ENCODE measurements around the gene CRYAA.
"Not testable (repeated sequence)": the region's sequence is repeated elsewhere in the genome, so short reads cannot be mapped to it uniquely, and the experiment has no call there.

Gene CRYAA, protein sequence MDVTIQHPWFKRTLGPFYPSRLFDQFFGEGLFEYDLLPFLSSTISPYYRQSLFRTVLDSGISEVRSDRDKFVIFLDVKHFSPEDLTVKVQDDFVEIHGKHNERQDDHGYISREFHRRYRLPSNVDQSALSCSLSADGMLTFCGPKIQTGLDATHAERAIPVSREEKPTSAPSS

DNA sequence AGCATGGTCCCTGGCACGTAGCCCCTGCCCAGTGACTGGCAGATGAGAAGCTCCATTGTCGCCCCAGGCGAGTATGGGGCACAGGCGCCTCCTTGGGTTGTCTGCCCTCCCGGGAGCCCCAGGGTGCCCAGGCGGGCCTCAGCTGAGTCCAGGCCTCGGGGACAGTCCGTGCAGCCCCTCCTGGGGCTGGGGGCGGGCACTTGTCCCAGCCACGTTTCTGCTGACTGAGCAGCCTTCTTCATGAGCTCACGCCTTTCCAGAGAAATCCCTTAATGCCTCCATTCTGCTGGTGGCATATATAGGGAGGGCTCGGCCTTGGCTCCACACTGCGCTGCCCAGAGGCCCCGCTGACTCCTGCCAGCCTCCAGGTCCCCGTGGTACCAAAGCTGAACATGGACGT, at the start of gene CRYAA:
TSS of gene CRYAA (plus strand) at position 301 of the 400 bp plus-strand sequence. CDS start at position 393, 92 bp downstream.
- DNase-seq (ENCODE audit: extremely low read depth, low read depth) = not testable (repeated sequence)

DNA sequence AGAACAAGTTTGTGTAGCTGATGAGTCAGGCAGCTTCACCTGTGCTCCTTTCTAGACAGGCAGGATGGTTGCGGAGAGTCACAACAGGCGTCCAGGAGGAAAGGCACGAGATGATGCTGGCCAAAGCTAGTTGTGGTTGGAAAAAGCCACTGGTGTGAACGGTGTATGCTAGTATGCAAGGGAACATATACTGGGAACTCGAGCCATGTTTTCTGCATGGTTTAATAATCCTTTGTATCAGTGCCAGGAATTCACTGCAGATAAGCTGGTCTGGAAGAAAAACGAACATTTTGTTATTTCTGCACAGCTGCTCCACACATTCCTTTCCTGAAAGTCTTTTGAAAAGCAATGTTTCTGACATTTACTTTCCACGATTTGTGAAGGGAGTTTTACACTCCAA, 38.7 kb upstream of the CRYAA start:
- DNase-seq (ENCODE audit: extremely low read depth, low read depth) = not testable (repeated sequence)

DNA sequence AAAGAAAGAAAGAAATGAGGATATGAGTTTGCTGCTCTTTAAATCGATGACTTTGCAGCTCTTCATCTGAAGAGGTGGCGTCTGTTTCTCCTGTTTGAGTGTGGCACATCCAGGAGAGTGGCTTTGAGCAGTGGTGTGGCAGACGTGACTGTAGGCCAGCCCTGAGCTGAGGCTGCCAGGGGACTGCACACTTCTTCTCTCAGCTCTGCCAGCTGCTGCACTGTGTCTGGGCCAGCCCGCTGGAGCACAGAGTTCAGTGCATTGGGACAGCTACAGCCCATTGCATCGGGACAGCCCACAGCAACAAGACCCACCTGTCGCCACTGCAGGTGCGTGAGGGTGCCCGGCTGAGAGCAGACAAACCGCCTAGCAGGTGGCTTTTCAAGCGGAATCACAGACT, 34.3 kb upstream of the CRYAA start:
- not testable (repeated sequence) for DNase-seq (ENCODE audit: extremely low read depth, low read depth)

DNA sequence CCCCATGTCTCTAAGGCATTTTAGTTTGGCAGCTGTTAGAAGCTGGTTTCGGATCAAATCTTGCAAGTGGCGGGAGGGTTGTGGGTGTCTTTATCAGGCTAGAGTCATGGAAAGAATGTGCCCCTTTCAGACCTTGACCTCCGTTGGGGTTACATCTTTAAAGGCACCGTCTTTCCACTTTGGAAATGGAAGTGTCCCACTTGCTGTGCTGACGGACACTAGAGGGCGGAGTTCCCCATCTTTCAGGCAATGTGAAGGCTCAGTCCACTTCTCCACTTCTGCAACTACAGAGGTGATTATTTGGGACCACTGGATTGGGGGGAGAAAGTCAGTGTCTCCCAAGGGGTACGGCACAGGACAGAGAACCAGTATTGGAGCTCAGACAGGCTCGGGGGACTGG, 29.9 kb upstream of the CRYAA start:
- not testable (repeated sequence) for DNase-seq (ENCODE audit: extremely low read depth, low read depth)

DNA sequence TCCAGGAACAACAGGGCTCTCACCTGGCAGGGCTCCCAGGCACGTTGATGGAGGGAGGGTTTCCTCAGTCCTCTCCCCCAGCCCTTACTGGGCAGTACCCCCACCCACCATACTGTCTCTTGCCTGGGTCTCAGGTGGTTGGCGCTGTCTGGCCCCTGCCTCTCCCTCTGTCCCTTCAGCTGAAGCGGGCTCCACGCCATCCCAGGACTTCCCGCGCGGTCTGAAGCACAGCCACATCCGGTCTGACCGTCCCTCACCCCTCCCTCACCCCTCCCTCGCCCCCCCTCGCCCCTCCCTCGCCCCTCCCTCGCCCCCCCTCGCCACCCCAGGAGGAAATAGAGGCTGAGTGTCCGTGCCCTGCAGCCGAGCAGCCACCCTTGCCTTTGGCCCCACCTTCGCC, 27.4 kb upstream of the CRYAA start:
- not testable (repeated sequence) for DNase-seq (ENCODE audit: extremely low read depth, low read depth)

DNA sequence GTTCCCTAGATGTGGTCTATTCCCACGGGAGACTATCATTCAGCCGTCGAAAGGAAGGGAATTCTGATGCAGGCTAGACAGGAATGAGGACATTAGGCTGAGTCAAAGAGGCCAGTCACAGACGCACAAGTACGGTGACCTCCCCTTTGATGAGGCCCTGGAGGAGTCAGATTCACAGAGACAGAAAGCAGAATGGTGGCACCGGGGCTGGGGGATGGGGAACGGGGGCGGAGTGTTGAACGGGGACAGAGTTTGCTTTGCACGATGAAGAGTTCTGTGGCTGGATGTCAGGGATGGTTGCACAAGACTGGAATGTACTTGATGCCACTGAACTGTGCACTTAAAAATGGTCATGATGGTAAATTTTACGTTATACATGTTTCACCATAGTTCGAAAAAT, 22.2 kb upstream of the CRYAA start:
- not testable (repeated sequence) for DNase-seq (ENCODE audit: extremely low read depth, low read depth)

DNA sequence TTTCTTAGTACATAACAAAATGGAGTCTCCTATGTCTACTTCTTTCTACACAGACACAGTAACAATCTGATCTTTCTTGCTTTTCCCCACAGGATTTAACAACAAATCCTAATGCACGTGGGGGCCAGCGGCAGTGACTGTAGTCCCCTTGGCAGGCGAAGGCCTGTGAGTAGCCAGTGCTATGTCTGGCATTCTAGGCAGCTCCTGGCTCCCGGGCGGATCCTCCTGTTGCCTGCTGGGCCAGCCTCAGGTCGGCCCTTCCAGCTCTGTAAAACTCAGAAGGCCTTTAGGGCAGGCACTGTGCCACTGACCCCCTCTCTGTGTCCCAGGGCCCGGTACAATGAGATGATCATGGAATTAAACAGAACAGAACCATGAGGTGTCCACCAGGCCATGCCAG, 20.8 kb upstream of the CRYAA start:
- not testable (repeated sequence) for DNase-seq (ENCODE audit: extremely low read depth, low read depth)

DNA sequence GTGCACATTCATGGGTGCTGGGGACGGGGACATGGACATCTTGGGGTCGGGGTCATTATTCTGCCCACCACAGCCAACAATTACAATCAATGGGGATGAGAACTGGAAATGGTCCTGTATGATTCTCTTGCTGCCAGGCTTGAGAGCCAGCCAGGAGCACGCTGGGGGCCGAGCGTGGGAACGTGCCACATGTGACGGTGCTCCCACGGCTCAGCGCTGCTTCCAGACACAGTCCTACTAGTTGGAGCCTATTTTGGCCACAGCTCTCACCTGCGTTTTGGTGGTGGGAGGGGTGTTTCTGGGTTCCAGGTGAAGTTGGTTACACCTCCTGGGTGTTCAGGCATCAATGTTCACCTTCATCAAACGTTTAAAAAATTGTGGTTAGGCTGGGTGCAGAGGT, 19.5 kb upstream of the CRYAA start:
- not testable (repeated sequence) for DNase-seq (ENCODE audit: extremely low read depth, low read depth)

DNA sequence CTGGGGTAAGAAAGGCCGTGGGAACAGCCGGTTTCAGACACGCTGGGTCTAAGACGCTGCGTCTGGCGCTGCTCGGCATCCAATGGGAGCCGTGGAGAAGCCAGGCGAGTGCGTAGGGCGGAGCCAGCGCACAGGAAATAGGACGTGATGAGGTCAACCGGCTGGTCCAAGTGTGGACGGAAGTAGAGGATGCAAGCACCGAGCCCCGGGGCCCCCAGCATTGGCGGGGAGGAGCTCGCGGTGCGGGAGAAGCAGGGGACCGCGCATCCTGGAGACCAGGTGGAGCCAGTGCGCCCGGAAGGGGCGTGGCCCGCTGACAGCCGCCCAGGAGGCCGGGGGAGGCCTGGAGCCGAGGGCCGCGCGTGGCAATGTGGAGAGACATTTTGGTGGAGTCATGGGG, 15.2 kb upstream of the CRYAA start:
- not testable (repeated sequence) for DNase-seq (ENCODE audit: extremely low read depth, low read depth)

DNA sequence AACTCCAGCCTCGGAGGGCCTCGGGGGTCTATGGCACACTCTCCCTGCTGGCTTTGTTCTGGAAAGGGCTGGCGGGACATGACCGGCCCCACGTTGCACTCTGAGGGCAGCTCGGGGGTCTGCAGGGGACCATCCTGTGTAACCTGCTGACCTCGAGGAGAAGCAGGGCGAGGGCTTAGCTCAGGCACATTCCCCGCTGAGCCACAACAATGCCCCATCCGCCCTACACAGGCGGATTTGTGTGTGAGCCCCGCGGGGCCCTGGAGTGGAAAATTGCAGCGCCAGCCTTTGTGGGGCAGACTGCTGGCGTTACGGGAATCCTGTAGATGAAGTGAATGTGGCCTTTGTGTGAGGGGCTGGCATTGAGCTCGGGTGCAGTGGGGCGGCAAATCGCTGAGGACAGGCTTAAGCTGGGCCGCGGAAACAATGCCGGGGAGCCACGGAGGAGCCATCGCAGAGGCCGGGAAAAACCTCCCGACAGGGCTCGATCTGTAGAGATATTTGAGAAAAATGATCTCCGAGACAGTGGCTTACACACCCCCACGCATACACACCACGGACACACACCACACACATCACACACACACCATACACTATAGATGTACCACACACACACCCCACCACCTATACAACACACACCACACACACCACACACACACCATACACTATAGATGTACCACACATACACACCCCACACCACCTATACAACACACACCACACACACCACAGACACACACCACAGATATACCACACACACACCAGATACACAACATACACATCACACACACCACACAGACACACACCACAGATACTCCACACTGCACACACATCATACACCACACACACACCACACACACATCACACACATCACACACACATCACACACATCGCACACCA, 9.3 kb upstream of the CRYAA start:
- not testable (repeated sequence) for DNase-seq (ENCODE audit: extremely low read depth, low read depth)

DNA sequence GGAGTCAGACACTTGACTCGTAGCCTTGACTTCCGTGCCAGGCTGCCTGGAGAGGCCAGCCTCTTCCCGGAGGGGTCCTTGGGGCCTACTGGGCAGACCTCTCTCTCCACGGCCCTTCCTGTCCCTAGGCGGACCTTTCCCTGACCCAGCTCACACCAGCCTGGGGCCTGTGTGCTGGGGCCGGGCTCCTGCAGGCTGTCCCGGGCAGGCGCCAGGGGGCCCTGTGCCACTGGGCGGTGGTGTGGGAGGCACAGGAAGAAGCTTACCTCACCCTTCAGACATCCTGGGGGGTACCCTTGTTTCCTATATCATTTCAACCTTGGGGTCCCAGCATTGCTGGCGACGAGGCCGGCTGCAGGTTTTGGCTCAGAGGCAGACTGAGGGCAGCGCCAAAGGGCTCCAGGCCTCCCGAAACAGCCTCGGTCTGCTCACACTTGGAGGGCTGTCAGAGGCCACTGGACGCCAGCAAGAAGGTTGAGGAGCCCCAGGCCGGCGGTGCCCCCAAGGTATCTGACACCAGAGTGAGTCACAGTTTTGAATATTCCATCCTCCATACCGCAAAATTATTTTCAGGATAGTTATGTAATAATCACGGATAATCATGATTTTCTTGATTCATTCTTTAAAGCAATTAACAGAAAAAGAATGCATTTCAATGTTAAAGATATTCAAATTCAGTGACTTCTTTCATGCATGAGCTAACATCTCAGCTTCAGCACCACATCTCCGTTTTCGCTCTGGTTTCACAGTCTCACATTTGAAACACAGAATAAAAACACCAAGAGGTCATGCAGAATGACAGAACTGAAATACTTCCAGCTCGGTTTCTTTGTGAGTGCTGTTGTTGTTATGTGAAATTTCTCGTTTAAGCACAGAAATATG, 6.7 kb upstream of the CRYAA start:
- not testable (repeated sequence) for DNase-seq (ENCODE audit: extremely low read depth, low read depth)

DNA sequence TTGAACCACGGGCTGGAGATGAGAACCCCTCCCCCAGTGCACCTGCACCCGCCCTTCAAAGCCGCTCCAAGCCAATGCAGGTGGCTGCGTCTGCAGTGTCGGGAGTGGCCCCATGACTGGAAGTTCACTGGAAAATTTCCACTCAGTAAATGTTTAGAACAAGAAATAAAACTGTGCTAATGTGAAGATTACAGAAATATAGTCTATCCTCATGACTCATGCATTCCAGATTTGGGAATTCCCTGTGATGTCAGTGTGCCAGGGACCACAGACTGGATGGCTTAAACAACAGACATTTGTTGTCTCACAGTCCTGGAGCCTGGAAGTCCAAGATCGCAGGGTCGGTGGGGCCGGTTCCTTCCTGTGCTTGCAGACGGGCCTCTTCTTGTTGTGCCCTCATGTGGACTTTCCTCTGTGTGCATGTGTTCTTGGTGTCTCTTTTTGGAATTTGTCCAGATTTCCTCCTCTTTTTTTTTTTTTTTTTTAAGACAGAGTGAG, 6.1 kb upstream of the CRYAA start:
- DNase-seq (ENCODE audit: extremely low read depth, low read depth) = not testable (repeated sequence)

DNA sequence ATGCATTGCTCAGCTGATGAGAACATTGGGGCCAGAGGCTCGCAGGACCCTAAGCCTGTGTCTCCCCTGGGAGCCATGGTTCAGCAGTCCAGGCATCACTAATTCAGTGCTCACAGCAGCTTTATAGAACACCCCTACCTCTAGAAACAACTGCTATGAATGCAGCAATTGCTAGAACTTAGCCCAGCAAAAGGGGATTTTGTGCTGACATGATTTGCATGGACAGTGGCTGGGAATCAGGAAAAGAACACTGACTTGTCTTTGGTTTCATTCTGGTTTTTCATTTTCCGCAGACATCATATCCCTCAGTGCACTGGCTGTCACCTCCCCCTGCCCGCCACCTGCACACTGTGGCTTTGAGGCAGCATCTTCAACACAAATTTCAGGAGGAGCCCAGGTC, 4.0 kb upstream of the CRYAA start:
- DNase-seq (ENCODE audit: extremely low read depth, low read depth) = not testable (repeated sequence)

DNA sequence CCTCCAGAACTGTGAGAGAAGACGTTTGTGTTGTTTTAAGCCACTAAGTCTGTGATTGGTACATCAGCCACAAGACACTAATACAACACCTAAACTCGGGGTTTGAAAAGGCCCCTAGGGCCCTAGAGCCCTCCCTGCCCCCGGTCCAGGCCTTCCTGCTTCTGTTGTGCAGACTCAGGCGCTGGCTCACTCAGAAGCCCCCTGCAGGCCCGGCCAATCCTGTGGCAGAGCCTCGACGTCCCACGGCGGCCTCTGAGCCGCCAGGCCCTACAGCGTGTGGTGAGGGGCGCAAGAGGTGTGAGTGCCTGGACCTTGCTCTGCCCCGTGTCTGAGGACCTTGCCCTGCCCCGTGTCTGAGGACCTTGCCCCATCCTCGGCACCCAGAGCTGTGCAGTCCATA, 3.1 kb upstream of the CRYAA start:
- not testable (repeated sequence) for DNase-seq (ENCODE audit: extremely low read depth, low read depth)

DNA sequence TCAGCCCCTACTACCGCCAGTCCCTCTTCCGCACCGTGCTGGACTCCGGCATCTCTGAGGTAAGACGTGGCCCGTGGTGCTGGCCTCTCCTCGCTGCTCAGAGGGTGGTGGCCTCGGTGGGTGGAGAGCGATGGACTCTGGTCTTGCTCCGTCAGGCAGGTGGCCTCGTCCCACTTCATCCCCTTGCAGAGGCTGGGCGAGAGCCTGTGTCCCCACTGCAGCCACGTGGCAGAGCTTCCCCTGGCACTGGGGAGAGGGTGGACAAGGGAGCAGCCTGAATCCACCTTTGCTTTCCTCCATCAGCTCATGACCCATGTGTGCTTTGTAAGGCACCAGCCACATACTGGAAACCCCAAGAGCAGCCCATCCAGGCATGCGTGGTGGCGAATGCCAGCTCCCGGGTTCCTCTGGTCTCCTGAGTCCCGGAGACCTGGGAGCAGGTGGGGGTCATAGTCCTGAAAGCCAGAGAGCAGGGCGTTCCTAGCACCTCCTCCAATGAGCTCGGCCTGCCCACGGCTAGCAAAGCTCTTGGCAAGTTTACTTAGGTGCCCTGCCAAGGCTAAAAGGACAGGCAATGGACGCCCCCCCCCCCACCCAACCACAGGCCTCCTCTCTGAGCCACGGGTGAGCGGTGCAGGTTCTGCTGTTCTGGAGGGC, 550 bp downstream of the CRYAA start:
- not testable (repeated sequence) for DNase-seq (ENCODE audit: extremely low read depth, low read depth)

DNA sequence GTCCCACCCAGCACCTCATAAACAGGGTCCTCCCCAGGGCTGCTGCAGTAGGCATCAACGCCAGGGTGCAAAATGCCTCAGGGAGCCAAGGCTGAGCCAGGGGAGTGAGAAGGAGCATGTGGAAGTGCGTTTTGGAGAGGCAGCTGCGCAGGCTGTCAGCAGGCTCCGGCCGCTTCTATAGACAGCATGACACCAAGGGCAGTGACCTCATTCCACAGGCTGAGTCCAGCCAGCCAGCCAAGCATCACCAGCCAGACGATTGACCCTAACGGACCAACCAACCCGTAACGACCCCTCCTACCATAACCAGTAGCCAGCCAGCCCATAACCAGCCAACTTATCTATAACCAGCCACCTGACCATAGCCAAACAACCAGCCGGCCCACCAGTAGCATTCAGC, 1.1 kb downstream of the CRYAA start:
- not testable (repeated sequence) for DNase-seq (ENCODE audit: extremely low read depth, low read depth)

DNA sequence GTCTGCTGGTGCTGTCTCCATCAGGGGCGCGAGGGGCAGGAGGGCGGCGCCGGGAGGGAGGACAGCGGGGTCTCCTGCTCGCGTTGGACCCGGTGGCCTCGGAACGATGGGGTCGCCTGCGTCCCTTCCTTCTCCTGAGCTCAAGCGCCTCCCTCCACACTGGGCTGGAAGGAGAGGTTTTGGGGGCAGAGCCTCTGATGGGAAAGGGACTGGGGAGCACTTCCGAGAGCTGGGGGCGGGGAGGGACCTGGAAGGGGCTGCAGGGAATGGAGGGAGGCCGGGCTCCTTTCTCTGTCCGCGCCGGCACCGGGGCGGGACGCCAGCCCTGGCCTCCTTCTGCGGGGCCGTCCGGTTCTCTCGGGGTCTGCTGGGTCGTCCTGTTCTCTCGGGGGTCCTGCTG, 4.0 kb downstream of the CRYAA start:
- DNase-seq (ENCODE audit: extremely low read depth, low read depth) = not testable (repeated sequence)

DNA sequence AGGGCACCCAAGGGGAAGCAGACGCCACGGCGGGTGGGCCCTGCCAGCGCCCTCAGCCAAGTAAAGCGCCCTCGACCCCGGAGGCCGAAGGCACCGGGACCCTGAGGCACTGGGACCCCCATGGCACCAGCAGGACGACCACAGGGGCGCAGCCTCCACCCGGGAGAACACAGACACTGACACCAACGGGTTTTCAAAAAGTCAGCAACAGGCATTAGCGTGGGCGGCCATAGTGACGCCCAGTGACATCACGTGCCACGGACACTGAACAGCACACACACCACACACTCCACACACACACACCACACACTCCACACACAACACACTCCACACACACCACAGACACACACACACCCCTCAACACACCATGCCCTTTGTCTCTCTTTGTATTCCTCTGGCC, 4.6 kb downstream of the CRYAA start:
- not testable (repeated sequence) for DNase-seq (ENCODE audit: extremely low read depth, low read depth)

DNA sequence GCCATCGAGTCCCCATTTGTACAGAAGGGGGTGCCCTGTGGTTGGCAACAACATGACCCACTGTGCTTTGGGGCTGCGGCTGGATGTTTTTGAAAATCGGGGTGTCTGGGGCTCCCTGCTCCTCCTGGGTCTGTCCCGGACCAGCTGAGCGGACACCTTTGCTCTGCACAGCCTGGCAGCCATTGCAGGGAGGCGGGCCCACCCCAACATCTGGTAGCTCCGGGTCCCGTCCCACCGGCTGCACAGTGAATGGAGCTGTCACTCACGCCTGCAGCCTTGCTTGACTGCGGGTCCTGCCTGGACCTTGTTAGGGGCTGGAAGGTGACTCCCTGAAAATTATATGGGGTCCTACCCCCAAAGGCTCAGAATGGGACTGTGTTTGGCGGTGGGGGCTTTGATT, 5.1 kb downstream of the CRYAA start:
- not testable (repeated sequence) for DNase-seq (ENCODE audit: extremely low read depth, low read depth)

DNA sequence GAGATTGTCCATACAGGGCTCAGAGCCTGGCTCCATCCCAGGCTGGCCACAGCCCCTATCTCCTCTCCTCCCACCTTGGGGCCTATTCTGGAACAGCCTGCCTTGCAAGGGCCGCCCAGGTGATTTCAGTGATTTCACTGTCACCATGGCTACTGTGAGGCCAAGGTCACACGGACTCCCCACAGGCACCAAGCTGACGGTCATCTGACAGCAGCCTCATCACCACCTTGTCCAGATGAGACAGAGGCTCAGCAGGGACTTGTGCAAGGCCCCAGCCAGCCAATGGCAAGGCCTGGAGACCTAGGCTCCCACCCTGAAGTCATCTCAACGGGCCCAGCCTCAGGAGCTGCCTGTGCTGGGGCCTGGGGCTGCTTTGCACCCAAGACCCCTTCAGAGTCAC, 6.2 kb downstream of the CRYAA start:
- DNase-seq (ENCODE audit: extremely low read depth, low read depth) = not testable (repeated sequence)

DNA sequence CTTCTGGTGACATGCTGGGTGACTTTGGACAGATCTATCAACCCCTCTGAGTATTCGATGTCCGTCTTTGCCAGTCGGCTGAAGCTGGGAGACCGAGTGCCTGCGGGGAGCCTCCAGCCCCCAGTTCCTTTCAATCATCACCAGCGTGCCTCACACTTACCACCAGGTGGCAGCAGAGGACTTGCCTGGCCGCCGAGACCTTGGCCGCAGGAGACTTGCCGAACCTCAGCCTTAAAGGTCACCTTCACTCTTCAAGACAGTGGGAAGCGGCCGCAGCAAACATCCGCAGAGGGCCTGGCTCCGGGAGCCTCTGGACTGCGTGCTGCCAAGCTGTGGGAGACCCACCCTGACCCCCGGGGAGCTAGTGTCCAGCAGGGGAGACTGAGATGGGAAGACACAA, 7.8 kb downstream of the CRYAA start:
- not testable (repeated sequence) for DNase-seq (ENCODE audit: extremely low read depth, low read depth)

All from AG09319 (cell line).